Psoas muscle (tissue), 8 donors: Measurements from ENCODE around the gene SNED1. TPM values are rescaled to one million over a fixed set of nuclear protein-coding genes. Genes with fewer than 3 reads are reported as not detected.
A peak's percentile ranks its signal among the peaks of the same experiment; 100 is the strongest.

Source experiments
- ATAC-seq, 4 donors: fragments of 200-7000 bp; cut with Tn5 transposase; one replicate each; pipeline ENCODE4 v1.9.1; 2020; ENCODE audit warnings: moderate library complexity in 3 of 4, mild to moderate bottlenecking in 2 of 4
- DNase-seq, 2 donors: peaks; one replicate each; pipeline ENCODE4 v3.0.0-alpha.2; 2020
- H3K27ac ChIP-seq: fragments of 200-600 bp; one replicate; pipeline ENCODE4 v1.8.0; 2022
- H3K27me3 ChIP-seq, 3 donors: fragments of 200-600 bp in 1 of 3; one replicate each; pipeline versions ENCODE4 v1.6.1 to v1.8.0; 2013 to 2022; ENCODE audit warnings: low read length in 2 of 3, mild to moderate bottlenecking in 2 of 3, moderate library complexity in 1 of 3; ENCODE audit not compliant: insufficient read depth in 3 of 3
- H3K36me3 ChIP-seq, 2 donors: fragments of 200-600 bp in 1 of 2; one replicate each; pipeline versions ENCODE4 v1.6.1 to v1.8.0; 2013 to 2022; ENCODE audit warnings: low read depth in 1 of 2, mild to moderate bottlenecking in 1 of 2, moderate library complexity in 1 of 2; ENCODE audit not compliant: insufficient read depth in 1 of 2
- H3K4me1 ChIP-seq: fragments of 200-600 bp; one replicate; pipeline ENCODE4 v1.8.0; 2022
- H3K4me3 ChIP-seq: fragments of 200-600 bp; one replicate; pipeline ENCODE4 v1.8.0; 2022; ENCODE audit warnings: mild to moderate bottlenecking
- H3K9me3 ChIP-seq: fragments of 200-600 bp; one replicate; pipeline ENCODE4 v1.8.0; 2022
- CTCF ChIP-seq: fragments of 200-600 bp; IDR thresholded peaks from one replicate; pipeline ENCODE4 v1.8.0; 2022; ENCODE audit warnings: antibody characterized with exemption
- WGBS, 3 donors: extraction: QIAGEN DNeasy Blood & Tissue Kit; methylation state at CpG; one replicate each; pipeline versions ENCODE4 v1.1.6 to v1.1.7; 2013; 5-methylcytosine and 5-hydroxymethylcytosine counted together
- intact Hi-C, 2 donors: fragments of 100-400 bp; cut with DNase I; formaldehyde crosslinking; loops; one replicate each; pipeline versions ENCODE4 v1.11.0 to v1.14.2; 2022
- polyA plus RNA-seq, 3 donors: library from polyadenylated mRNA; stranded (reverse); fragments of 200-250 nt; gene quantifications; one replicate each; pipeline ENCODE4 v1.2.3, GENCODE V29; 2013
- total RNA-seq, 4 donors: library from RNA; stranded (reverse); fragmentation: NEBNext Ultra II Directional in 2 of 4; extraction: Animal tissue kit (Norgen Biotek cat#: 25700) in 2 of 4; gene quantifications; one replicate each; pipeline versions ENCODE4 v1.2.1 to v1.2.4, GENCODE V29; 2021 to 2023
- donor health status: healthy with polysubstance abuse.
- donor health status: DM: no; HTN: no; CAD: no; lungs with moderate emphysema.
- donor health status: Bipolar disorder and iron deficiency.
- donor health status: healthy.
- donor health status: DM: yes; HTN: yes; CAD: no.
- donor health status: DM: no; HTN: no; CAD: no.
- donor health status: DM: no; HTN: no; CAD: no.
- donor health status: DM: yes; HTN: yes; CAD: no.

Gene SNED1
- total and polyA plus RNA-seq, 7 donors = 7.8 to 36.9 (median 9.2) TPM

DNA sequence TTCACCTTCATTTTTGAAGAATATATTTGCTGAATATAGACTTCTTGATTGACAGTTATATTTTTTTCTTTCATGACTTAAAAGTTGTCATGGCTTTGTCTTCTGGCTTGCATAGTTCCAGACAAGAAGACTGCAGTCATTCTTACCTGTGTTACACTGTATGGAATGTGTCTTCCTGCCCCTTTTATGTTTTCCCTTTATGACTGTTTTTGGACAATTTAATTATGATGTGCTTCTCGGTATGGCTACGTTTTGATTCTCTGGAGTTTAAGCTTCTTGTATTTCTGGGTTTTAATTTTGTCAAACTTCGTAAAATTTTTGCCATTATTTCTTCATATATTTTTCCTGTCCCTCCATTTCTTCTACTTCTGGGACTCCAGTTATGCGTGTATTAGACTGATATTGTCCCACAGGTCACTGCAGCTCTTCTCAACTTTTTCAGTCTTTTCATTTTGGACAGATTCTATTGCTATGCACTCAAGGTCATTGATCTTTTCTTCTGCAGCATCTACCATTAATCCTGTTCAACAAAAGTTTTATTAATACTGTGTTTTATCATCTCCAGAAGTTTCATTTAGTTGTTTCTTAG lies 86.5 kb downstream of the SNED1 start:
- WGBS, 3 donors = 89 to 95% (median 95%) methylated on average over 4 of the region's 4 CpGs
- DNase-seq (no peak), ATAC-seq (no peak)
- Histone ChIP-seq H3K4me1 (no peaks in the 10 kb centered on the region), H3K27ac (no peak overlapping the region), H3K36me3 (peaks cover 18 to 61% of the 10 kb centered on the region in 2 donors), H3K9me3 (no peaks in the 10 kb centered on the region), H3K27me3 (no peaks in the 10 kb centered on the region), H3K4me3 (no peak overlapping the region)
- intact Hi-C loops = loop anchor here in 1 of 2 donors (5.0 to 10.0 kb wide), 2 partner anchors 147 to 230 kb away; no protein-coding TSS in a partner anchor
- TF ChIP-seq CTCF = no peak

- WGBS, 3 donors = 92 to 94% (median 92%) methylated on average over 29 of the region's 29 CpGs
- DNase-seq (peak in 1 of 2 donors; percentile 46), ATAC-seq (no peak)
- Histone ChIP-seq H3K36me3 (peaks cover 18 to 82% of the 10 kb centered on the region in 2 donors), H3K27ac (no peak overlapping the region), H3K4me1 (peaks cover 7% of the 10 kb centered on the region), H3K9me3 (no peaks in the 10 kb centered on the region), H3K27me3 (no peaks in the 10 kb centered on the region), H3K4me3 (no peak overlapping the region)
- intact Hi-C loops = loop anchor here in 1 of 2 donors (10.0 kb wide), 1 partner anchor 233 kb away; no protein-coding TSS in a partner anchor
- TF ChIP-seq CTCF = no peak
These were observed 89.2 kb downstream of the SNED1 start for GRCh38 chr2:241087420-241088268.

DNA sequence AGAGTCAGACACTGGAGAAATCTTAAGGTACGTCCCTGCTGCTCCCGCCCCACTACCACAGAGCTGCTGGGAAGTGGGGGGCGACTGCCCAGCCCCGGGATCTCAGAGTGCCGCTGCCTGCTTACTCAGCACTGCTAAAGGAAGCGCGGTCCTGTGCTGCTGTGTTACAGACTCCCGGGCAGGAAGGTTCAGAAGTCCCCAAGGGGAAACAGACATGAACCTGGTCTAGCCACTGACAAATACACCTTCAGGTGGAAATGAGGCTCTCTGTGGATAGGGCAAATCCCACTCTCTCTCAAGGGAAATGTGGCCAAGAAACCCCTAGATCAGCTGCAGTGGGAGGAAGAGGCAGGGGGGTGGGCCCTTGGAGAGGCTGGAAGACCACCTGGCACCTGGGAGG lies 90.0 kb downstream of the SNED1 start:
- H3K36me3 ChIP-seq = peaks cover 18 to 88% of the 10 kb centered on the region in 2 donors
- DNase-seq = peak in 1 of 2 donors; percentile 28

More for the DNA sequence above, 90.0 kb downstream of the SNED1 start:
- Histone ChIP-seq H3K4me3 (no peak overlapping the region), H3K9me3 (no peaks in the 10 kb centered on the region), H3K27ac (no peak overlapping the region), H3K4me1 (peaks cover 8% of the 10 kb centered on the region), H3K27me3 (no peaks in the 10 kb centered on the region)
- ATAC-seq = no peak
- TF ChIP-seq CTCF = no peak
- intact Hi-C loops = loop anchor here in 1 of 2 donors (10.0 kb wide), 1 partner anchor 234 kb away; no protein-coding TSS in a partner anchor
- 82 to 88% (median 86%) methylated on average over 8 of the region's 8 CpGs for WGBS, 3 donors
